CD14-positive monocyte (primary cell): ENCODE measurements around the gene TSPAN11. TPM values are rescaled to one million over a fixed set of nuclear protein-coding genes. Genes with fewer than 3 reads are reported as not detected.

ENCODE experiments used
- DNase-seq, 3 donors: peaks; one replicate each; pipeline ENCODE4 v3.0.0-alpha.2; 2011 to 2022
- H2AFZ ChIP-seq: 2 replicates; pipeline ENCODE4 v1.6.0; 2012; ENCODE audit warnings: mild to moderate bottlenecking, low read depth, low read length, inconsistent platforms; ENCODE audit not compliant: insufficient read depth, poor library complexity, severe bottlenecking
- H3K27ac ChIP-seq, 2 donors: 1 replicate in 1 of 2; 2 replicates in 1 of 2; pipeline ENCODE4 v1.5.1; 2012 to 2013; ENCODE audit warnings: low read length in 2 of 2, control low read depth in 1 of 2, inconsistent platforms in 1 of 2, low read depth in 1 of 2, mild to moderate bottlenecking in 1 of 2
- H3K27me3 ChIP-seq, 2 donors: one replicate each; pipeline versions ENCODE4 v1.6.0 to v1.6.1; 2011 to 2013; ENCODE audit warnings: low read length in 2 of 2; ENCODE audit not compliant: control insufficient read depth in 2 of 2, insufficient read depth in 2 of 2
- H3K36me3 ChIP-seq, 2 donors: replicated peaks in 1 of 2; 1 replicate in 1 of 2; 2 replicates in 1 of 2; pipeline versions ENCODE4 v1.5.1 to v1.6.1; 2012 to 2013; ENCODE audit warnings: low read length in 2 of 2, control low read depth in 1 of 2, inconsistent platforms in 1 of 2, mild to moderate bottlenecking in 1 of 2; ENCODE audit not compliant: insufficient read depth in 2 of 2, control insufficient read depth in 1 of 2
- H3K4me1 ChIP-seq, 2 donors: 1 replicate in 1 of 2; 2 replicates in 1 of 2; pipeline versions ENCODE4 v1.5.1 to v1.6.1; 2012 to 2013; ENCODE audit warnings: low read length in 2 of 2, control low read depth in 1 of 2, inconsistent platforms in 1 of 2, mild to moderate bottlenecking in 1 of 2, moderate library complexity in 1 of 2; ENCODE audit not compliant: insufficient read depth in 2 of 2, control insufficient read depth in 1 of 2
- H3K4me2 ChIP-seq: replicated peaks from 2 replicates; pipeline ENCODE3; 2012; ENCODE audit warnings: low read length, moderate library complexity, mild to moderate bottlenecking; ENCODE audit not compliant: poor library complexity, severe bottlenecking; ENCODE audit errors: extremely low read depth
- H3K4me3 ChIP-seq, 3 experiments: fragments of 200-600 bp in 1 of 3; sonication (generic) in 1 of 3; replicated peaks in 1 of 3; 1 replicate in 2 of 3; 2 replicates in 1 of 3; pipeline ENCODE4 v1.5.1; 2011 to 2013; ENCODE audit warnings: low read length in 3 of 3, mild to moderate bottlenecking in 3 of 3, control low read depth in 2 of 3, low read depth in 2 of 3, inconsistent platforms in 1 of 3, moderate library complexity in 1 of 3
- H3K79me2 ChIP-seq: 2 replicates; pipeline ENCODE4 v1.6.0; 2012; ENCODE audit warnings: mild to moderate bottlenecking, control low read depth, inconsistent platforms, low read length, moderate library complexity; ENCODE audit not compliant: insufficient read depth
- H3K9ac ChIP-seq: 2 replicates; pipeline ENCODE4 v1.6.0; 2017; ENCODE audit warnings: low read length, mild to moderate bottlenecking; ENCODE audit not compliant: insufficient read depth, poor library complexity, severe bottlenecking
- H3K9me3 ChIP-seq, 2 donors: replicated peaks in 1 of 2; 1 replicate in 1 of 2; 2 replicates in 1 of 2; pipeline versions ENCODE4 v1.5.1 to v1.6.1; 2012 to 2013; ENCODE audit warnings: low read length in 2 of 2, control low read depth in 1 of 2; ENCODE audit not compliant: control insufficient read depth in 1 of 2, insufficient read depth in 1 of 2
- H4K20me1 ChIP-seq: 2 replicates; pipeline ENCODE4 v1.6.0; 2012; ENCODE audit warnings: mild to moderate bottlenecking, low read length, control low read depth, moderate library complexity; ENCODE audit not compliant: insufficient read depth
- H3K27ac Mint-ChIP-seq, 7 donors: one replicate each; pipeline ENCODE4 v1.8.0; 2020; ENCODE audit warnings: mild to moderate bottlenecking in 7 of 7, mixed read lengths in 7 of 7, moderate library complexity in 6 of 7, inconsistent platforms in 2 of 7
- H3K27me3 Mint-ChIP-seq, 3 donors: one replicate each; pipeline ENCODE4 v1.8.0; 2021 to 2022; ENCODE audit warnings: low read depth in 3 of 3, mild to moderate bottlenecking in 3 of 3, mixed read lengths in 3 of 3, moderate library complexity in 3 of 3, inconsistent platforms in 1 of 3
- H3K36me3 Mint-ChIP-seq, 2 donors: one replicate each; pipeline ENCODE4 v1.8.0; 2020; ENCODE audit warnings: mixed read lengths in 2 of 2, inconsistent platforms in 1 of 2, mild to moderate bottlenecking in 1 of 2
- H3K4me1 Mint-ChIP-seq: one replicate; pipeline ENCODE4 v1.8.0; 2020; ENCODE audit warnings: mild to moderate bottlenecking, mixed read lengths
- H3K4me3 Mint-ChIP-seq, 2 donors: one replicate each; pipeline ENCODE4 v1.8.0; 2020; ENCODE audit warnings: mild to moderate bottlenecking in 2 of 2, mixed read lengths in 2 of 2, moderate library complexity in 1 of 2
- H3K9me3 Mint-ChIP-seq, 7 donors: one replicate each; pipeline ENCODE4 v1.8.0; 2020 to 2022; ENCODE audit warnings: mixed read lengths in 7 of 7, mild to moderate bottlenecking in 6 of 7, moderate library complexity in 6 of 7, inconsistent platforms in 2 of 7
- WGBS: methylation state at CpG from one replicate; pipeline ENCODE4 v1.1.5; 2013; ENCODE audit warnings: missing lambda C conversion rate; ENCODE audit not compliant: insufficient coverage; 5-methylcytosine and 5-hydroxymethylcytosine counted together
- intact Hi-C, 2 donors: fragments of 100-400 bp; cut with micrococcal nuclease; formaldehyde crosslinking; loops; one replicate each; pipeline versions ENCODE4 v1.15.0 to v1.15.1; 2023
- polyA plus RNA-seq, 3 donors: library from polyadenylated mRNA; depleted of rRNA in 1 of 3; unstranded in 2 of 3; stranded (reverse) in 1 of 3; fragments of 300-500 nt in 2 of 3; fragments of >200 nt in 1 of 3; fragmentation: Illumina TruSeq in 2 of 3; gene quantifications; 1 replicate in 2 of 3; 2 replicates in 1 of 3; pipeline ENCODE4 v1.2.3, GENCODE V29; 2012 to 2021
- TF ChIP-seq, protein P1 (sequence below): fragments of 200-600 bp; IDR thresholded peaks from one replicate; pipeline ENCODE4 v1.8.0; 2022; ENCODE audit warnings: antibody characterized with exemption, mild to moderate bottlenecking

Gene TSPAN11
- polyA plus RNA-seq, 3 donors, result not detected

DNA sequence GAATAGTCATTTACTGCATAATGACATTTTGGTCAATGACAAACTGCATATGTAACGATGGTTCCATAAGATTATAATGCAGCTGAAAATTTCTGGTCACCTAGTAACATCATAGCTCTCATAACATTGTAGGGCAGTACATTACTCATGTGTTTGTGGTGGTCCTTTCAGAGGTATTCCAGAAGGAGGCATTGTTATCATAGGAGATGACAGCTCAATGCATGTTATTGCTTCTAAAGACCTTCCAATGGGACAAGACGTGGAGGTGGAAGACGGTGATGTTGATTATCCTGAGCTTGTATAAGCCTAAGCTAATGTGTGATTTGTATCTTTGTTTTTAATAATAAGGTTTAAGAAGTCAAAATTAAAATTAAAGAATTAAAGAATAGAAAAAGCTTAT lies 43.8 kb upstream of the TSPAN11 start:
- no peaks in the 10 kb centered on the region for H3K4me1 ChIP-seq
- H3K4me2 ChIP-seq, result no peak overlapping the region
- H3K27me3 ChIP-seq, result no peaks in the 10 kb centered on the region
- Mint-ChIP-seq H3K9me3 (peaks cover 8 to 23% (median 14%) of the 10 kb centered on the region in 7 donors), H3K4me3 (no peak overlapping the region), H3K4me1 (no peaks in the 10 kb centered on the region), H3K27me3 (peaks cover 0 to 6% (median 4%) of the 10 kb centered on the region in 3 donors), H3K27ac (no peak overlapping the region), H3K36me3 (no peaks in the 10 kb centered on the region)
- no peaks in the 10 kb centered on the region for H3K79me2 ChIP-seq
- intact Hi-C loops, result no loop called here
- no peak for DNase-seq
- no peak overlapping the region for H3K4me3 ChIP-seq
- no peaks in the 10 kb centered on the region for H4K20me1 ChIP-seq
- TF ChIP-seq, protein P1, sequence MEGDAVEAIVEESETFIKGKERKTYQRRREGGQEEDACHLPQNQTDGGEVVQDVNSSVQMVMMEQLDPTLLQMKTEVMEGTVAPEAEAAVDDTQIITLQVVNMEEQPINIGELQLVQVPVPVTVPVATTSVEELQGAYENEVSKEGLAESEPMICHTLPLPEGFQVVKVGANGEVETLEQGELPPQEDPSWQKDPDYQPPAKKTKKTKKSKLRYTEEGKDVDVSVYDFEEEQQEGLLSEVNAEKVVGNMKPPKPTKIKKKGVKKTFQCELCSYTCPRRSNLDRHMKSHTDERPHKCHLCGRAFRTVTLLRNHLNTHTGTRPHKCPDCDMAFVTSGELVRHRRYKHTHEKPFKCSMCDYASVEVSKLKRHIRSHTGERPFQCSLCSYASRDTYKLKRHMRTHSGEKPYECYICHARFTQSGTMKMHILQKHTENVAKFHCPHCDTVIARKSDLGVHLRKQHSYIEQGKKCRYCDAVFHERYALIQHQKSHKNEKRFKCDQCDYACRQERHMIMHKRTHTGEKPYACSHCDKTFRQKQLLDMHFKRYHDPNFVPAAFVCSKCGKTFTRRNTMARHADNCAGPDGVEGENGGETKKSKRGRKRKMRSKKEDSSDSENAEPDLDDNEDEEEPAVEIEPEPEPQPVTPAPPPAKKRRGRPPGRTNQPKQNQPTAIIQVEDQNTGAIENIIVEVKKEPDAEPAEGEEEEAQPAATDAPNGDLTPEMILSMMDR, result no peak
- H3K9ac ChIP-seq, result no peak overlapping the region
- H2AFZ ChIP-seq, result no peak overlapping the region
- H3K36me3 ChIP-seq, result no peaks in the 10 kb centered on the region
- no peak overlapping the region for H3K27ac ChIP-seq
- 100% methylated on average over 2 of the region's 3 CpGs for WGBS
- H3K9me3 ChIP-seq, result peaks cover 12 to 13% of the 10 kb centered on the region in 2 donors

DNA sequence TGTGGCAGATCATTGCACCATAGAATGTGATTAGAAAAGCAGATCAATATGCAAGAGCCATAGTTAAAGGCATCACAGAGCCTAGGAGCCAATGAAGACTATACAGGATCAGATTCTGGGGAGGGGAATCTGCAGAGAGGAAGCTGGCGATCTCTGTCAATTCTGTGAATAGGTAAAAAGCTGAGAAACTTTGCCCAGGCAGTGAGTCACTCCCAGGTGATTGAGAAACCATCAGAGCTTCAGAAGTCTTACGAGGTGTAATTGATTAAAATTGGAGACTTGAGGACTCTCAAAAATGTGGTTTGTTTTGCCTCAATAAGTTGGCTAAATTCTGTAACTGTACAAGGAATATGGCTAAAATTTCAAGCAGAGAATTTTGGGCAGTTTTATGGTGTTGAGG lies 41.7 kb upstream of the TSPAN11 start:
- peaks cover 10 to 33% (median 24%) of the 10 kb centered on the region in 7 donors for H3K9me3 Mint-ChIP-seq
- no peak overlapping the region for H2AFZ ChIP-seq

More for the DNA sequence above, 41.7 kb upstream of the TSPAN11 start:
- Histone ChIP-seq H3K27ac (no peak overlapping the region), H3K36me3 (no peaks in the 10 kb centered on the region), H3K4me2 (no peak overlapping the region), H3K9ac (no peak overlapping the region), H3K9me3 (peaks cover 13 to 14% of the 10 kb centered on the region in 2 donors), H3K4me3 (no peak overlapping the region), H3K27me3 (no peaks in the 10 kb centered on the region), H3K4me1 (no peaks in the 10 kb centered on the region), H4K20me1 (no peaks in the 10 kb centered on the region), H3K79me2 (no peaks in the 10 kb centered on the region)
- Mint-ChIP-seq H3K4me1 (no peaks in the 10 kb centered on the region), H3K36me3 (no peaks in the 10 kb centered on the region), H3K27ac (no peak overlapping the region), H3K4me3 (no peak overlapping the region), H3K27me3 (peaks cover 1 to 4% (median 3%) of the 10 kb centered on the region in 3 donors)
- no peak for DNase-seq
- 100% methylated on average over 2 of the region's 2 CpGs for WGBS
- intact Hi-C loops, result no loop called here
- TF ChIP-seq, protein P1, result no peak
